GM10266 (cell line): ENCODE results near the gene IFNL1.

ENCODE experiments used
- DNase-seq: peaks from one replicate; pipeline ENCODE4 v3.0.0; 2012; ENCODE audit errors: extremely low spot score
- CTCF ChIP-seq: IDR thresholded peaks from 2 replicates; pipeline ENCODE4 v1.5.1; 2012; ENCODE audit warnings: mild to moderate bottlenecking, low read depth; ENCODE audit not compliant: control insufficient read depth, insufficient read depth; ENCODE audit errors: missing control alignments

The IFNL1 gene

GRCh38 chr19:39341129-39341718 is 45.0 kb downstream of the IFNL1 start:
- no peak for DNase-seq
- TF ChIP-seq CTCF, result no peak

- peak; percentile 85 for TF ChIP-seq CTCF
- peak; percentile 99 for DNase-seq
Observed at GRCh38 chr19:39341719-39342604, 45.8 kb downstream of the IFNL1 start, which contains the start of gene SAMD4B. TSS of gene SAMD4B (plus strand) at chr19:39342421. CDS start at chr19:39356894, 14,473 bp downstream.

- no peak for TF ChIP-seq CTCF
- DNase-seq, result no peak
Observed at GRCh38 chr19:39342647-39343305, 46.6 kb downstream of the IFNL1 start.

- no peak for TF ChIP-seq CTCF
- no peak for DNase-seq
Observed at GRCh38 chr19:39345956-39346355, 49.7 kb downstream of the IFNL1 start.

GRCh38 chr19:39347332-39348164 is 51.3 kb downstream of the IFNL1 start:
- no peak for TF ChIP-seq CTCF
- no peak for DNase-seq
